ENCODE data around the gene CANT1. TPM values are rescaled to one million over a fixed set of nuclear protein-coding genes. Genes with fewer than 3 reads are reported as not detected.

The CANT1 gene
- total and polyA plus RNA-seq, 2 of the 13 experiments (the other 11 are each of a cell fraction or from before 2014, with no cell fraction given), result 34.1 to 42.1 TPM

DNA sequence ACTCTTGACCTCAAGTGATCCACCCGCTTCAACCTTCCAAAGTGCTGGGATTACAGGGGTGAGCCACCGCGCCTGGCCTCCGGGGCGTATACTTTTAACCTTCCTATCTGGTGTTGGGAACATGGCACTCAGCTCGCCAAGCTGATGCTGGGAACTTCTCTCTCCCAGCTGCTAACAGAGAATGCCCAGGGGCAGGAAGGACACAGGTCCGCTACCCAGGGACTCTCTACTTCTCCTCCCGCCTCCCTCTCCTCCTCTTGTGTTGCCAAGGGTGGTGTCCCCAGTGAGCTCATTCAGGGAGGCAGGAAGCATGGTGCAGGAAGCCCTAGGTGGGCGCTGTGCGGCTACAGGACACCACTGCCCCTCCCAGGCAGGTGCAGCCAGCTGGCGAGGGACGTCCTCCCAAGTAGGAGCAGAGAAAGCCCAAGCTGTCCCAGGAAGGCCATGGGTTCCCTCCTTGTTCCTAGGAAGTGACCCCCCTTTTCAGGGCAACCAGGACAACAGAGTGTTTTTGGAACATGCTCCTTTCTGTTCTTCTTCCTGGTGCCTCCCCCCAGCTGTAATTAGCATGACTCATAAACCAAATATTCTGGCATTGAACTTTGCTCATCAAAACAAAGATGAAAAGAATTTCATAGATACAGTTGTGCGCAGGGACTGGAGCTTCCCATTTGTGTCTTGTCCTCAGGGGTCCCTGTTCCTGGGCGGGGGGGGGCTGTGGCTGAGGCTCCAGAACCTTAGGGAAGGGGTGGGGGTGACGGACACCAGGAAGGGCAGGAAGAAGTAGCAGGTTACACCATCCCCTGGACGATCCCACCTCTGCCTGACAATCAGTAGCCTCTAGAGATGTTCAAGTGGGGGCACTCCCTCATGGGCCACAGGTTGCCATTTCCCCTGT lies 17.1 kb upstream of the CANT1 start (continued):
- TF ChIP-seq REL (CRISPR knock-in tag; conservative IDR thresholded peaks at IDR 0.05) (no peak), ZSCAN21 (CRISPR knock-in tag; IDR thresholded peaks at IDR 0.05; ENCODE audit: borderline replicate concordance) (peak; percentile 66), KLF13 (CRISPR knock-in tag; IDR thresholded peaks at IDR 0.05) (no peak), ZNF737 (CRISPR knock-in tag; IDR thresholded peaks at IDR 0.05; ENCODE audit: borderline replicate concordance) (no peak), PLSCR1 (CRISPR knock-in tag; IDR thresholded peaks at IDR 0.05; ENCODE audit: borderline replicate concordance) (no peak), KLF16 (CRISPR knock-in tag; IDR thresholded peaks at IDR 0.05) (peak; percentile 58 to 69; a peak in 3 of 4 replicates), CHCHD3 (CRISPR knock-in tag; IDR thresholded peaks at IDR 0.05) (peak; percentile 32; the same call in 1 of the 2 replicates), BORCS8-MEF2B (CRISPR knock-in tag; IDR thresholded peaks at IDR 0.05) (no peak; the same call in 1 of the 2 replicates), YEATS4 (CRISPR knock-in tag; IDR thresholded peaks at IDR 0.05; ENCODE audit: borderline replicate concordance) (peak; percentile 85; the same call in 1 of the 2 replicates), ZNF143 (CRISPR knock-in tag; IDR thresholded peaks at IDR 0.05) (no peak; the same call in 1 of the 2 replicates), SALL2 (CRISPR knock-in tag; IDR thresholded peaks at IDR 0.05) (no peak; the same call in 1 of the 2 replicates), HNRNPL (IDR thresholded peaks at IDR 0.05; ENCODE audit: low read depth, low read length) (peak; percentile 62; the same call in 1 of the 2 replicates), ZNF256 (CRISPR knock-in tag; conservative IDR thresholded peaks at IDR 0.05) (no peak), NR2F2 (IDR thresholded peaks at IDR 0.05; ENCODE audit: borderline replicate concordance, low read depth) (0 out of 2 replicates have a peak, but pooled peaks have one; percentile 30), FOXP4 (CRISPR knock-in tag; IDR thresholded peaks at IDR 0.05) (peak; percentile 95), ZMYM3 (CRISPR knock-in tag; IDR thresholded peaks at IDR 0.05) (peak; percentile 32), KDM3A (CRISPR knock-in tag; IDR thresholded peaks at IDR 0.05; ENCODE audit: low read depth) (peak; percentile 28; the same call in 1 of the 2 replicates), SRSF1 (optimal IDR thresholded peaks at IDR 0.05; ENCODE audit: low read depth, low read length) (no peak), NFIC (IDR thresholded peaks at IDR 0.05; ENCODE audit: low read length) (peak; percentile 82; the same call in 1 of the 2 replicates), GATAD1 (CRISPR knock-in tag; IDR thresholded peaks at IDR 0.05) (no peak; the same call in 1 of the 2 replicates), ZSCAN20 (CRISPR knock-in tag; IDR thresholded peaks at IDR 0.05; ENCODE audit: borderline replicate concordance) (no peak), KDM1A (CRISPR knock-in tag; IDR thresholded peaks at IDR 0.05) (no peak; the same call in 1 of the 2 replicates), LCORL (IDR thresholded peaks at IDR 0.05) (peak; percentile 93), LCORL (CRISPR knock-in tag; IDR thresholded peaks at IDR 0.05) (peak; percentile 100), NFE2L2 (IDR thresholded peaks at IDR 0.05; ENCODE audit: low read length) (peak; percentile 9; the same call in 1 of the 2 replicates)
- TF ChIP-seq, protein P1, sequence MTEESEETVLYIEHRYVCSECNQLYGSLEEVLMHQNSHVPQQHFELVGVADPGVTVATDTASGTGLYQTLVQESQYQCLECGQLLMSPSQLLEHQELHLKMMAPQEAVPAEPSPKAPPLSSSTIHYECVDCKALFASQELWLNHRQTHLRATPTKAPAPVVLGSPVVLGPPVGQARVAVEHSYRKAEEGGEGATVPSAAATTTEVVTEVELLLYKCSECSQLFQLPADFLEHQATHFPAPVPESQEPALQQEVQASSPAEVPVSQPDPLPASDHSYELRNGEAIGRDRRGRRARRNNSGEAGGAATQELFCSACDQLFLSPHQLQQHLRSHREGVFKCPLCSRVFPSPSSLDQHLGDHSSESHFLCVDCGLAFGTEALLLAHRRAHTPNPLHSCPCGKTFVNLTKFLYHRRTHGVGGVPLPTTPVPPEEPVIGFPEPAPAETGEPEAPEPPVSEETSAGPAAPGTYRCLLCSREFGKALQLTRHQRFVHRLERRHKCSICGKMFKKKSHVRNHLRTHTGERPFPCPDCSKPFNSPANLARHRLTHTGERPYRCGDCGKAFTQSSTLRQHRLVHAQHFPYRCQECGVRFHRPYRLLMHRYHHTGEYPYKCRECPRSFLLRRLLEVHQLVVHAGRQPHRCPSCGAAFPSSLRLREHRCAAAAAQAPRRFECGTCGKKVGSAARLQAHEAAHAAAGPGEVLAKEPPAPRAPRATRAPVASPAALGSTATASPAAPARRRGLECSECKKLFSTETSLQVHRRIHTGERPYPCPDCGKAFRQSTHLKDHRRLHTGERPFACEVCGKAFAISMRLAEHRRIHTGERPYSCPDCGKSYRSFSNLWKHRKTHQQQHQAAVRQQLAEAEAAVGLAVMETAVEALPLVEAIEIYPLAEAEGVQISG (CRISPR knock-in tag; IDR thresholded peaks at IDR 0.05), result peak; percentile 62
